Lower lobe of right lung (tissue), 2 donors: Measurements from ENCODE around the gene THRB. TPM values are rescaled to one million over a fixed set of nuclear protein-coding genes. Genes with fewer than 3 reads are reported as not detected.

Experiments used
- ATAC-seq, 2 donors: fragments of 200-7000 bp; cut with Tn5 transposase; one replicate each; pipeline ENCODE4 v1.9.1; 2020 to 2022; ENCODE audit warnings: mild to moderate bottlenecking in 2 of 2, moderate library complexity in 2 of 2
- DNase-seq: peaks from one replicate; pipeline ENCODE4 v3.0.0-alpha.2; 2020
- H3K27ac ChIP-seq: fragments of 200-600 bp; one replicate; pipeline ENCODE4 v1.8.0; 2022
- H3K27me3 ChIP-seq: fragments of 200-600 bp; one replicate; pipeline ENCODE4 v1.8.0; 2022; ENCODE audit warnings: low read depth
- H3K36me3 ChIP-seq: fragments of 200-600 bp; one replicate; pipeline ENCODE4 v1.8.0; 2022; ENCODE audit warnings: mild to moderate bottlenecking
- H3K4me1 ChIP-seq: fragments of 200-600 bp; one replicate; pipeline ENCODE4 v1.8.0; 2022
- H3K4me3 ChIP-seq: fragments of 200-600 bp; one replicate; pipeline ENCODE4 v1.8.0; 2022; ENCODE audit warnings: mild to moderate bottlenecking
- H3K9me3 ChIP-seq: fragments of 200-600 bp; one replicate; pipeline ENCODE4 v1.8.0; 2022
- CTCF ChIP-seq: fragments of 200-600 bp; IDR thresholded peaks from one replicate; pipeline ENCODE4 v1.8.0; 2022; ENCODE audit warnings: antibody characterized with exemption, mild to moderate bottlenecking
- intact Hi-C: fragments of 100-400 bp; cut with DNase I; formaldehyde crosslinking; loops from one replicate; pipeline ENCODE4 v1.11.0; 2022
- total RNA-seq: library from RNA; stranded (reverse); fragmentation: NEBNext Ultra II Directional; extraction: Animal tissue kit (Norgen Biotek cat#: 25700); gene quantifications from one replicate; pipeline ENCODE4 v1.2.1, GENCODE V29; 2021
- donor health status: DM: no; HTN: yes; CAD: no; lungs with severe emphysema.

The THRB gene
- total RNA-seq, 1 donor from 2014 or later, result 14.6 TPM

- no peak for TF ChIP-seq CTCF
- H3K27ac ChIP-seq, result no peak overlapping the region
- peaks cover 11% of the 10 kb centered on the region for H3K4me1 ChIP-seq
- no peak for DNase-seq
- H3K27me3 ChIP-seq, result no peaks in the 10 kb centered on the region
- no peaks in the 10 kb centered on the region for H3K36me3 ChIP-seq
- H3K4me3 ChIP-seq, result no peak overlapping the region
- no peak for ATAC-seq
- H3K9me3 ChIP-seq, result no peaks in the 10 kb centered on the region
- intact Hi-C loops, result no loop called here
Measured at GRCh38 chr3:24487325-24488262, 7.1 kb downstream of the THRB start.

- DNase-seq (no peak), ATAC-seq (peak in 1 of 2 donors; percentile 11)
- Histone ChIP-seq H3K27me3 (no peaks in the 10 kb centered on the region), H3K36me3 (no peaks in the 10 kb centered on the region), H3K27ac (no peak overlapping the region), H3K4me1 (peaks cover 7% of the 10 kb centered on the region), H3K4me3 (no peak overlapping the region), H3K9me3 (no peaks in the 10 kb centered on the region)
- TF ChIP-seq CTCF, result no peak
- intact Hi-C loops, result no loop called here
Measured at GRCh38 chr3:24485511-24485910, 9.1 kb downstream of the THRB start.

GRCh38 chr3:24483873-24484272 is 10.8 kb downstream of the THRB start:
- DNase-seq (peak; percentile 49), ATAC-seq (peak; percentile 58 to 61)
- H3K4me3 ChIP-seq, result no peak overlapping the region

GRCh38 chr3:24482096-24482705 is 12.4 kb downstream of the THRB start:
- Histone ChIP-seq H3K36me3 (no peaks in the 10 kb centered on the region), H3K27me3 (no peaks in the 10 kb centered on the region), H3K27ac (no peak overlapping the region), H3K9me3 (no peaks in the 10 kb centered on the region), H3K4me3 (no peak overlapping the region), H3K4me1 (no peaks in the 10 kb centered on the region)
- no peak for DNase-seq
- no peak for ATAC-seq
- TF ChIP-seq CTCF, result no peak
- intact Hi-C loops, result no loop called here

More at GRCh38 chr3:24483873-24484272, 10.8 kb downstream of the THRB start:
- no peaks in the 10 kb centered on the region for H3K27me3 ChIP-seq
- no peak for TF ChIP-seq CTCF
- H3K27ac ChIP-seq, result no peak overlapping the region
- no peaks in the 10 kb centered on the region for H3K36me3 ChIP-seq
- H3K9me3 ChIP-seq, result no peaks in the 10 kb centered on the region
- H3K4me1 ChIP-seq, result no peaks in the 10 kb centered on the region
- intact Hi-C loops, result no loop called here

- intact Hi-C loops, result no loop called here
- Histone ChIP-seq H3K9me3 (no peaks in the 10 kb centered on the region), H3K4me3 (no peak overlapping the region), H3K4me1 (no peaks in the 10 kb centered on the region), H3K27me3 (no peaks in the 10 kb centered on the region), H3K36me3 (no peaks in the 10 kb centered on the region), H3K27ac (no peak overlapping the region)
- DNase-seq (no peak), ATAC-seq (no peak)
- no peak for TF ChIP-seq CTCF
Measured at GRCh38 chr3:24481193-24481592, 13.5 kb downstream of the THRB start.
